Measurements from ENCODE around the gene GPC4. TPM values are rescaled to one million over a fixed set of nuclear protein-coding genes. Genes with fewer than 3 reads are reported as not detected.

GPC4 gene
- total RNA-seq, 1 donor from 2014 or later, result 64.6 TPM

- Mint-ChIP-seq H3K27ac (ENCODE audit: unreplicated experiment) (no peak overlapping the region), H3K27me3 (ENCODE audit: low read depth) (no peaks in the 10 kb centered on the region), H3K36me3 (ENCODE audit: low read depth) (peaks cover 2% of the 10 kb centered on the region), H3K9me3 (ENCODE audit: low read depth) (peaks cover 5% of the 10 kb centered on the region), H3K4me1 (ENCODE audit: low read depth) (peaks cover 55% of the 10 kb centered on the region), H3K4me3 (ENCODE audit: unreplicated experiment) (no peak overlapping the region)
- DNase-seq (ENCODE audit: low spot score), result no peak
- TF ChIP-seq CTCF (IDR thresholded peaks at IDR 0.05), result no peak
Observed at GRCh38 chrX:133359466-133359865, 55.8 kb downstream of the GPC4 start.

GRCh38 chrX:133353233-133353632 lies 62.1 kb downstream of the GPC4 start:
- Mint-ChIP-seq H3K4me1 (ENCODE audit: low read depth) (peaks cover 12% of the 10 kb centered on the region), H3K36me3 (ENCODE audit: low read depth) (peaks cover 2% of the 10 kb centered on the region), H3K27ac (ENCODE audit: unreplicated experiment) (no peak overlapping the region)

GRCh38 chrX:133350751-133351150 lies 64.5 kb downstream of the GPC4 start:
- Mint-ChIP-seq H3K27me3 (ENCODE audit: low read depth) (no peaks in the 10 kb centered on the region), H3K4me3 (ENCODE audit: unreplicated experiment) (no peak overlapping the region), H3K9me3 (ENCODE audit: low read depth) (no peaks in the 10 kb centered on the region), H3K27ac (ENCODE audit: unreplicated experiment) (no peak overlapping the region), H3K4me1 (ENCODE audit: low read depth) (peaks cover 12% of the 10 kb centered on the region), H3K36me3 (ENCODE audit: low read depth) (peaks cover under 1% of the 10 kb centered on the region)
- TF ChIP-seq CTCF (IDR thresholded peaks at IDR 0.05), result no peak
- no peak for DNase-seq (ENCODE audit: low spot score)

More at GRCh38 chrX:133353233-133353632, 62.1 kb downstream of the GPC4 start:
- no peaks in the 10 kb centered on the region for H3K9me3 Mint-ChIP-seq (ENCODE audit: low read depth)
- H3K4me3 Mint-ChIP-seq (ENCODE audit: unreplicated experiment), result no peak overlapping the region
- DNase-seq (ENCODE audit: low spot score), result no peak
- TF ChIP-seq CTCF (IDR thresholded peaks at IDR 0.05), result no peak
- H3K27me3 Mint-ChIP-seq (ENCODE audit: low read depth), result no peaks in the 10 kb centered on the region

- Mint-ChIP-seq H3K27ac (ENCODE audit: unreplicated experiment) (no peak overlapping the region), H3K9me3 (ENCODE audit: low read depth) (no peaks in the 10 kb centered on the region), H3K4me1 (ENCODE audit: low read depth) (peaks cover 6% of the 10 kb centered on the region), H3K27me3 (ENCODE audit: low read depth) (no peaks in the 10 kb centered on the region), H3K36me3 (ENCODE audit: low read depth) (no peaks in the 10 kb centered on the region), H3K4me3 (ENCODE audit: unreplicated experiment) (no peak overlapping the region)
- TF ChIP-seq CTCF (IDR thresholded peaks at IDR 0.05), result no peak
- no peak for DNase-seq (ENCODE audit: low spot score)
Observed at GRCh38 chrX:133346026-133346425, 69.3 kb downstream of the GPC4 start.

GRCh38 chrX:133339566-133339965 lies 75.7 kb downstream of the GPC4 start:
- Mint-ChIP-seq H3K4me1 (ENCODE audit: low read depth) (peaks cover 25% of the 10 kb centered on the region), H3K27ac (ENCODE audit: unreplicated experiment) (no peak overlapping the region), H3K36me3 (ENCODE audit: low read depth) (no peaks in the 10 kb centered on the region), H3K9me3 (ENCODE audit: low read depth) (no peaks in the 10 kb centered on the region), H3K27me3 (ENCODE audit: low read depth) (no peaks in the 10 kb centered on the region), H3K4me3 (ENCODE audit: unreplicated experiment) (no peak overlapping the region)
- no peak for TF ChIP-seq CTCF (IDR thresholded peaks at IDR 0.05)
- DNase-seq (ENCODE audit: low spot score), result no peak

All from chondrocyte (in vitro differentiated cells).